B cell (primary cell): ENCODE results near the gene RXFP1. TPM values are rescaled to one million over a fixed set of nuclear protein-coding genes. Genes with fewer than 3 reads are reported as not detected.
A peak's percentile ranks its signal among the peaks of the same experiment; 100 is the strongest.

Experiments used
- ATAC-seq: fragments of 200-7000 bp; cut with Tn5 transposase; one replicate; pipeline ENCODE4 v1.10.0; 2021; ENCODE audit warnings: low read depth, mild to moderate bottlenecking, moderate number of reproducible peaks, moderate library complexity
- CTCF ChIA-PET: fragments of 350-600 bp; sonication (Branson Sonifier 250); formaldehyde crosslinking; loops from one replicate; lab custom pipeline; 2021; ENCODE audit warnings: antibody characterized with exemption, inconsistent platforms; lab: Charles Lee
- POLR2A ChIA-PET: fragments of 350-600 bp; sonication (Branson Sonifier 250); formaldehyde crosslinking; loops from one replicate; lab custom pipeline; 2021; ENCODE audit warnings: antibody characterized with exemption; lab: Charles Lee
- DNase-seq: peaks from one replicate; pipeline ENCODE4 v3.0.0; 2013
- H2AFZ ChIP-seq: 2 replicates; pipeline ENCODE4 v1.6.1; 2012; ENCODE audit warnings: mild to moderate bottlenecking, low read depth, low read length; ENCODE audit not compliant: insufficient read depth, poor library complexity, severe bottlenecking
- H3K27ac ChIP-seq, 2 donors: 1 replicate in 1 of 2; 2 replicates in 1 of 2; pipeline ENCODE4 v1.5.1; 2012 to 2013; ENCODE audit warnings: low read length in 2 of 2, mild to moderate bottlenecking in 2 of 2, moderate library complexity in 1 of 2
- H3K27me3 ChIP-seq, 4 experiments: fragments of 200-600 bp in 1 of 4; sonication (generic) in 1 of 4; replicated peaks in 1 of 4; 1 replicate in 2 of 4; 2 replicates in 2 of 4; pipeline versions ENCODE4 v1.6.1 to v1.7.0; 2013 to 2016; ENCODE audit warnings: low read length in 3 of 4, mild to moderate bottlenecking in 2 of 4, mixed read lengths in 1 of 4, moderate library complexity in 1 of 4; ENCODE audit not compliant: insufficient read depth in 4 of 4, control insufficient read depth in 3 of 4; ENCODE audit errors: control extremely low read depth in 1 of 4
- H3K36me3 ChIP-seq, 2 experiments: replicated peaks in 1 of 2; 1 replicate in 1 of 2; 2 replicates in 1 of 2; pipeline versions ENCODE4 v1.6.1 to v1.7.1; 2013; ENCODE audit warnings: low read length in 1 of 2; ENCODE audit not compliant: insufficient read depth in 2 of 2, control insufficient read depth in 1 of 2; ENCODE audit errors: control extremely low read depth in 1 of 2, extremely low read depth in 1 of 2
- H3K4me1 ChIP-seq, 2 donors: fragments of 200-600 bp in 1 of 2; sonication (generic) in 1 of 2; 1 replicate in 1 of 2; 2 replicates in 1 of 2; pipeline versions ENCODE4 v1.5.1 to v1.6.1; 2013 to 2017; ENCODE audit warnings: low read length in 2 of 2; ENCODE audit not compliant: control insufficient read depth in 2 of 2, insufficient read depth in 2 of 2
- H3K4me2 ChIP-seq: replicated peaks from 2 replicates; pipeline ENCODE3; 2012; ENCODE audit warnings: mild to moderate bottlenecking, low read depth, low read length; ENCODE audit not compliant: poor library complexity, severe bottlenecking
- H3K4me3 ChIP-seq, 5 experiments: fragments of 200-600 bp in 1 of 5; sonication (generic) in 1 of 5; 1 replicate in 3 of 5; 2 replicates in 2 of 5; pipeline versions ENCODE4 v1.5.1 to v1.7.0; 2011 to 2016; ENCODE audit warnings: low read length in 4 of 5, mild to moderate bottlenecking in 4 of 5, low read depth in 2 of 5, control low read depth in 1 of 5, moderate library complexity in 1 of 5; ENCODE audit not compliant: insufficient read depth in 1 of 5; ENCODE audit errors: control extremely low read depth in 1 of 5, extremely low read depth in 1 of 5
- H3K79me2 ChIP-seq: fragments of 200-600 bp; sonication (generic); one replicate; pipeline ENCODE4 v1.6.0; 2016; ENCODE audit warnings: low read length; ENCODE audit not compliant: control insufficient read depth, insufficient read depth
- H3K9ac ChIP-seq: fragments of 200-600 bp; sonication (generic); 2 replicates; pipeline ENCODE4 v1.6.1; 2017; ENCODE audit warnings: mild to moderate bottlenecking, low read length, moderate library complexity
- H3K9me3 ChIP-seq, 3 donors: one replicate each; pipeline versions ENCODE4 v1.6.1 to v1.7.1; 2013; ENCODE audit warnings: low read length in 2 of 3; ENCODE audit not compliant: control insufficient read depth in 2 of 3, insufficient read depth in 1 of 3; ENCODE audit errors: control extremely low read depth in 1 of 3
- H4K20me1 ChIP-seq: 2 replicates; pipeline ENCODE4 v1.6.0; 2012; ENCODE audit warnings: mild to moderate bottlenecking, low read length; ENCODE audit not compliant: insufficient read depth, control insufficient read depth, poor library complexity, severe bottlenecking
- H3K27ac Mint-ChIP-seq: one replicate; pipeline ENCODE4 v1.8.0; 2021; ENCODE audit warnings: mixed read lengths
- H3K27me3 Mint-ChIP-seq: one replicate; pipeline ENCODE4 v1.8.0; 2021; ENCODE audit warnings: mixed read lengths
- H3K4me1 Mint-ChIP-seq: one replicate; pipeline ENCODE4 v1.8.0; 2021; ENCODE audit warnings: mixed read lengths
- H3K4me3 Mint-ChIP-seq: one replicate; pipeline ENCODE4 v1.8.0; 2021; ENCODE audit warnings: mixed read lengths
- H3K9me3 Mint-ChIP-seq: one replicate; pipeline ENCODE4 v1.8.0; 2022; ENCODE audit warnings: mixed read lengths; ENCODE audit not compliant: insufficient read depth
- EZH2 ChIP-seq: IDR thresholded peaks from 2 replicates; pipeline ENCODE4 v1.6.1; 2012; ENCODE audit warnings: borderline replicate concordance, low read depth, mild to moderate bottlenecking, moderate library complexity, low read length; ENCODE audit not compliant: insufficient read depth, poor library complexity, severe bottlenecking
- WGBS: methylation state at CpG from one replicate; pipeline ENCODE4 v1.1.5; 2013; ENCODE audit warnings: missing lambda C conversion rate; ENCODE audit not compliant: insufficient coverage; 5-methylcytosine and 5-hydroxymethylcytosine counted together
- intact Hi-C: fragments of 100-400 bp; cut with micrococcal nuclease; formaldehyde crosslinking; loops from one replicate; pipeline ENCODE4 v1.10.0; 2022
- polyA plus RNA-seq: library from polyadenylated mRNA; depleted of rRNA; stranded (reverse); fragments of >200 nt; gene quantifications from 2 replicates; pipeline ENCODE4 v1.2.3, GENCODE V29; 2012
- total RNA-seq, 2 donors: library from RNA; stranded (reverse); fragments of 120-200 nt in 1 of 2; gene quantifications; 1 replicate in 1 of 2; 2 replicates in 1 of 2; pipeline versions ENCODE4 v1.2.3 to v1.2.4, GENCODE V29; 2013 to 2022
- TF ChIP-seq, protein P1 (sequence below): fragments of 200-600 bp; IDR thresholded peaks from one replicate; pipeline ENCODE4 v1.8.0; 2022; ENCODE audit warnings: antibody characterized with exemption, mild to moderate bottlenecking

RXFP1 gene
- total and polyA plus RNA-seq, 2 donors (not counting 1 experiment from before 2014, with no cell fraction given), result not detected

GRCh38 chr4:158671665-158671914 is 149.9 kb downstream of the RXFP1 start, which contains the start of gene C4orf46:
Gene C4orf46 (minus strand): TSS chr4:158671887. CDS start chr4:158671801, 86 bp downstream.
- Histone ChIP-seq H3K4me2 (peak within 1 kb of the TSS; percentile 84), H3K27ac (peak within 1 kb of the TSS; percentile 93 to 97), H3K79me2 (peaks cover 9% of the 10 kb centered on the region), H3K9me3 (no peaks in the 10 kb centered on the region), H3K27me3 (no peaks in the 10 kb centered on the region), H3K4me3 (peak within 1 kb of the TSS; percentile 73 to 96 (median 77)), H3K36me3 (no peaks in the 10 kb centered on the region), H3K4me1 (peaks cover 12 to 13% of the 10 kb centered on the region in 2 donors), H2AFZ (peak within 1 kb of the TSS; percentile 92), H3K9ac (peak within 1 kb of the TSS; percentile 86), H4K20me1 (no peaks in the 10 kb centered on the region)
- DNase-seq (no peak), ATAC-seq (peak; percentile 0)
- POLR2A ChIA-PET, result no interaction called here
- Mint-ChIP-seq H3K4me3 (peak within 1 kb of the TSS; percentile 90), H3K27ac (peak within 1 kb of the TSS; percentile 95), H3K4me1 (peaks cover 22% of the 10 kb centered on the region), H3K9me3 (no peaks in the 10 kb centered on the region), H3K27me3 (no peaks in the 10 kb centered on the region)
- no peak for TF ChIP-seq EZH2
- TF ChIP-seq, protein P1, sequence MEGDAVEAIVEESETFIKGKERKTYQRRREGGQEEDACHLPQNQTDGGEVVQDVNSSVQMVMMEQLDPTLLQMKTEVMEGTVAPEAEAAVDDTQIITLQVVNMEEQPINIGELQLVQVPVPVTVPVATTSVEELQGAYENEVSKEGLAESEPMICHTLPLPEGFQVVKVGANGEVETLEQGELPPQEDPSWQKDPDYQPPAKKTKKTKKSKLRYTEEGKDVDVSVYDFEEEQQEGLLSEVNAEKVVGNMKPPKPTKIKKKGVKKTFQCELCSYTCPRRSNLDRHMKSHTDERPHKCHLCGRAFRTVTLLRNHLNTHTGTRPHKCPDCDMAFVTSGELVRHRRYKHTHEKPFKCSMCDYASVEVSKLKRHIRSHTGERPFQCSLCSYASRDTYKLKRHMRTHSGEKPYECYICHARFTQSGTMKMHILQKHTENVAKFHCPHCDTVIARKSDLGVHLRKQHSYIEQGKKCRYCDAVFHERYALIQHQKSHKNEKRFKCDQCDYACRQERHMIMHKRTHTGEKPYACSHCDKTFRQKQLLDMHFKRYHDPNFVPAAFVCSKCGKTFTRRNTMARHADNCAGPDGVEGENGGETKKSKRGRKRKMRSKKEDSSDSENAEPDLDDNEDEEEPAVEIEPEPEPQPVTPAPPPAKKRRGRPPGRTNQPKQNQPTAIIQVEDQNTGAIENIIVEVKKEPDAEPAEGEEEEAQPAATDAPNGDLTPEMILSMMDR, result no peak
- intact Hi-C loops, result loop anchor here (5.0 to 10.0 kb wide), 3 partner anchors 96 to 506 kb away; partner anchors contain the start of gene FNIP2
- WGBS, result under 1% methylated on average over 18 of the region's 20 CpGs
- CTCF ChIA-PET, result no interaction called here

DNA sequence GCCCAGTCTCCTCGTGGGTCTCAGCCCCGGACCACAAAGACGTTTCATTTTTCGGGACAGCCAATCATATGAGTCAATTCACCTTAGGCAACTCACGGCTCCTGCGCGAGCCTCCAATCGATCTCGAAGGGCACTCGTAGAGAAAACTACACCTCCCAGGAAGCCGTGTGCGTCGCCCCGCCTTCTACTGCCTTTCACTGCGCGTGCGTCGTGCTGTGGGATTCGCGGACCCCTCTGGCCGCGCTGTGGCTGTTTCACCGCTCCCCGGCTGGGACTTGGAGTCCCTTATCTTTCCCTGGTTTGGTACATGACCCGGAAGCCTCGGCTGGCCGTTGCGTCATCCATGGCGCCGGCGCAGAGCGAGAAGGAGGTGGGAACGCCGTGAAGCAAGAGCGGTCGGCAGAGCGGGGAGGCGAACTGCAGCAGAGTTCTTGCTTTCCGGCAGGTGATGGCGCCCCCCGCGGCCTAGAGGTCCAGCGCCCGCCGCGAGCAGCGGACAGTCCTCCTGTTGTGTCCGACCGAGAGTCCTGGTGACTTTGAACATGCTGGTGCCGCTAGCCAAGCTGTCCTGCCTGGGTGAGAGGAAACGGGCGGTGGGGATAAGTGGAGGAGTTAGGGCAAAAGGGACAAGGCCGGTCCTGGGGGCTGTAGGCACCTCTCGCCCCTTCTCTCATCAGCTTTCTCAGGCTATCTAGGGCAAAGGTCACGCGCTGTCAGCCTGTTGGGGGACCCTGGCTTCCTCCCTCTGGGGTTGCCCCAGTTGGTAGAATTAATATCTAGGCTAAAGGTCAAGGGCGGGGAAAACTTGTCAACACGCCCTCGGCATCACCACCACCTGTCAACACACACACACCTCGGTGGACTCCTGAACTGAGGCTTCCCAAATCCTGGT is 150.5 kb downstream of the RXFP1 start, which contains the start of gene ETFDH:
TSS of gene ETFDH (plus strand) at position 382 of the 892 bp plus-strand sequence. CDS start at position 543, 161 bp downstream.
- H2AFZ ChIP-seq, result peak within 1 kb of the TSS; percentile 92
- no peak for TF ChIP-seq EZH2
- TF ChIP-seq, protein P1, result peak; percentile 68
- H3K4me1 ChIP-seq, result peaks cover 12 to 13% of the 10 kb centered on the region in 2 donors
- intact Hi-C loops, result loop anchor here (1.0 to 10.0 kb wide), 5 partner anchors 51 to 505 kb away; partner anchors contain the start of genes FNIP2, PPID and RAPGEF2
- no peaks in the 10 kb centered on the region for H3K9me3 ChIP-seq
- peak; percentile 100 for DNase-seq
- peaks cover 9% of the 10 kb centered on the region for H3K79me2 ChIP-seq
- H3K9ac ChIP-seq, result peak within 1 kb of the TSS; percentile 86
- no peaks in the 10 kb centered on the region for H4K20me1 ChIP-seq
- under 1% methylated on average over 50 of the region's 60 CpGs for WGBS
- no peaks in the 10 kb centered on the region for H3K27me3 ChIP-seq
- H3K36me3 ChIP-seq, result no peaks in the 10 kb centered on the region
- Mint-ChIP-seq H3K27ac (peak within 1 kb of the TSS; percentile 95), H3K9me3 (no peaks in the 10 kb centered on the region), H3K4me3 (peak within 1 kb of the TSS; percentile 90), H3K27me3 (no peaks in the 10 kb centered on the region), H3K4me1 (peaks cover 22% of the 10 kb centered on the region)
- peak within 1 kb of the TSS; percentile 93 to 97 for H3K27ac ChIP-seq
- H3K4me3 ChIP-seq, result peak within 1 kb of the TSS; percentile 73 to 96 (median 77)
- POLR2A ChIA-PET, result no interaction called here
- CTCF ChIA-PET, result no interaction called here
- peak; percentile 80 for ATAC-seq
- H3K4me2 ChIP-seq, result peak within 1 kb of the TSS; percentile 84
